ENCODE data around the gene SOCS3.

DNA sequence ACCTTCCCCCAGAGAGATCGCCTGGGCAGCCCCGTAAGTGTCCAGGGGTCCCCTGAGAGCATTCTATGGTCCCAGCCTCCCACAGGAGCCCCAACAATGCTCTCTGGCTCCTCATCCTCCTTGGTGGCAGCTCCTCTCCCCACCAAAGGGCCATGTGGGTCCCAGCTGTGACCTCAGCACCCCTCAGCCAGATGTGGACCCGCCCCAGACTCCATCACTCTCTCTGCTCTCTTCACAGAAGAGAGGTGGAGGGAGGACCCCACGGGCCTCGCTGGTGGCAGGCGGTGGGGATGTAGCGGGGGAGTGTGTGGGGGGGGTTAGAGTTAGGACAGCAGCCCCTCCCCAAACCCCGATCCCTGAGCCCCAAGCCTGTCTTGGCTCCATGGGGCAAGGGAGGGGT lies 41.0 kb downstream of the SOCS3 start:
- TF ChIP-seq, protein P1, sequence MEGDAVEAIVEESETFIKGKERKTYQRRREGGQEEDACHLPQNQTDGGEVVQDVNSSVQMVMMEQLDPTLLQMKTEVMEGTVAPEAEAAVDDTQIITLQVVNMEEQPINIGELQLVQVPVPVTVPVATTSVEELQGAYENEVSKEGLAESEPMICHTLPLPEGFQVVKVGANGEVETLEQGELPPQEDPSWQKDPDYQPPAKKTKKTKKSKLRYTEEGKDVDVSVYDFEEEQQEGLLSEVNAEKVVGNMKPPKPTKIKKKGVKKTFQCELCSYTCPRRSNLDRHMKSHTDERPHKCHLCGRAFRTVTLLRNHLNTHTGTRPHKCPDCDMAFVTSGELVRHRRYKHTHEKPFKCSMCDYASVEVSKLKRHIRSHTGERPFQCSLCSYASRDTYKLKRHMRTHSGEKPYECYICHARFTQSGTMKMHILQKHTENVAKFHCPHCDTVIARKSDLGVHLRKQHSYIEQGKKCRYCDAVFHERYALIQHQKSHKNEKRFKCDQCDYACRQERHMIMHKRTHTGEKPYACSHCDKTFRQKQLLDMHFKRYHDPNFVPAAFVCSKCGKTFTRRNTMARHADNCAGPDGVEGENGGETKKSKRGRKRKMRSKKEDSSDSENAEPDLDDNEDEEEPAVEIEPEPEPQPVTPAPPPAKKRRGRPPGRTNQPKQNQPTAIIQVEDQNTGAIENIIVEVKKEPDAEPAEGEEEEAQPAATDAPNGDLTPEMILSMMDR (IDR thresholded peaks at IDR 0.05): no peak
- TF ChIP-seq POLR2A (IDR thresholded peaks at IDR 0.05): no peak

Data from testis (tissue), 2 donors.